Naive thymus-derived CD8-positive, alpha-beta T cell (primary cell): Measurements from ENCODE around the gene ARHGAP26. TPM values are rescaled to one million over a fixed set of nuclear protein-coding genes. Genes with fewer than 3 reads are reported as not detected.
"Not testable (repeated sequence)": the region's sequence is repeated elsewhere in the genome, so short reads cannot be mapped to it uniquely, and the experiment has no call there.

Experiments used
- ATAC-seq, 2 donors: fragments of 150-1000 bp; cut with Tn5 transposase in 1 of 2; sonication (Bioruptor Pico), chemical (Tn5 transposase) in 1 of 2; 1 replicate in 1 of 2; 2 replicates in 1 of 2; pipeline ENCODE4 v1.10.0; 2021; ENCODE audit warnings: mild to moderate bottlenecking in 2 of 2, moderate library complexity in 2 of 2
- POLR2A ChIA-PET: fragments of 350-600 bp; sonication (Branson Sonifier 250); formaldehyde crosslinking; loops from one replicate; lab custom pipeline; 2021; ENCODE audit warnings: antibody characterized with exemption; lab: Charles Lee
- DNase-seq, 10 donors: peaks; one replicate each; pipeline versions ENCODE4 v3.0.0 to v3.0.0-alpha.2; 2020 to 2022
- H3K27ac Mint-ChIP-seq, 10 donors: one replicate each; pipeline ENCODE4 v1.8.0; 2020 to 2022; ENCODE audit warnings: mild to moderate bottlenecking in 10 of 10, mixed read lengths in 10 of 10, moderate library complexity in 4 of 10, inconsistent platforms in 1 of 10
- H3K27me3 Mint-ChIP-seq, 5 donors: one replicate each; pipeline ENCODE4 v1.8.0; 2021 to 2022; ENCODE audit warnings: mixed read lengths in 5 of 5
- H3K36me3 Mint-ChIP-seq, 3 donors: one replicate each; pipeline ENCODE4 v1.8.0; 2020 to 2022; ENCODE audit warnings: mixed read lengths in 3 of 3, mild to moderate bottlenecking in 2 of 3, inconsistent platforms in 1 of 3
- H3K4me1 Mint-ChIP-seq, 4 donors: one replicate each; pipeline ENCODE4 v1.8.0; 2021 to 2022; ENCODE audit warnings: mixed read lengths in 4 of 4
- H3K4me3 Mint-ChIP-seq, 10 donors: one replicate each; pipeline ENCODE4 v1.8.0; 2020 to 2022; ENCODE audit warnings: mild to moderate bottlenecking in 10 of 10, mixed read lengths in 10 of 10, moderate library complexity in 6 of 10, inconsistent platforms in 1 of 10
- H3K9me3 Mint-ChIP-seq, 9 donors: one replicate each; pipeline ENCODE4 v1.8.0; 2020 to 2022; ENCODE audit warnings: mixed read lengths in 9 of 9, mild to moderate bottlenecking in 3 of 9, inconsistent platforms in 1 of 9, moderate library complexity in 1 of 9
- polyA plus RNA-seq, 3 donors: library from polyadenylated mRNA; unstranded; fragments of 300-500 nt; fragmentation: Illumina TruSeq; gene quantifications; one replicate each; pipeline ENCODE4 v1.2.3, GENCODE V29; 2021
- total RNA-seq, 8 experiments: library from RNA in 2 of 8; stranded (reverse) in 2 of 8; gene quantifications; one replicate each; pipeline ENCODE4 v1.2.3 and lab custom pipeline; 2021 to 2026

ARHGAP26 gene
- total and polyA plus RNA-seq, 5 experiments from 2014 or later = 9.1 to 30.5 (median 15.7) TPM

GRCh38 chr5:142978252-142978651, 208.1 kb downstream of the ARHGAP26 start:
- ATAC-seq (no peak), DNase-seq (no peak)
- peaks cover 21 to 91% (median 57%) of the 10 kb centered on the region in 4 donors for H3K4me1 Mint-ChIP-seq
- H3K9me3 Mint-ChIP-seq = no peaks in the 10 kb centered on the region
- no peaks in the 10 kb centered on the region for H3K27me3 Mint-ChIP-seq
- no peak overlapping the region for H3K4me3 Mint-ChIP-seq
- peaks cover 4% of the 10 kb centered on the region in 3 donors for H3K36me3 Mint-ChIP-seq
- POLR2A ChIA-PET = interaction anchor here (1.0 kb wide), 1 partner anchor 24 kb away, joined by 4 read pairs; no protein-coding TSS in a partner anchor
- peak overlapping the region in 6 of 10 donors; percentile 7 to 93 (median 88) for H3K27ac Mint-ChIP-seq

GRCh38 chr5:142978726-142979125, 208.5 kb downstream of the ARHGAP26 start:
- POLR2A ChIA-PET = no interaction called here
- DNase-seq (no peak), ATAC-seq (no peak)
- peaks cover 21 to 90% (median 57%) of the 10 kb centered on the region in 4 donors for H3K4me1 Mint-ChIP-seq
- peak overlapping the region in 4 of 10 donors; percentile 7 to 92 (median 46) for H3K27ac Mint-ChIP-seq
- peaks cover 4% of the 10 kb centered on the region in 3 donors for H3K36me3 Mint-ChIP-seq
- H3K9me3 Mint-ChIP-seq = no peaks in the 10 kb centered on the region
- H3K27me3 Mint-ChIP-seq = no peaks in the 10 kb centered on the region
- no peak overlapping the region for H3K4me3 Mint-ChIP-seq

- Mint-ChIP-seq H3K4me3 (no peak overlapping the region), H3K36me3 (peaks cover 4 to 6% (median 5%) of the 10 kb centered on the region in 3 donors), H3K9me3 (peaks cover 0 to under 1% (median 0%) of the 10 kb centered on the region in 9 donors), H3K27me3 (no peaks in the 10 kb centered on the region), H3K4me1 (peaks cover 20 to 94% (median 61%) of the 10 kb centered on the region in 4 donors), H3K27ac (peak overlapping the region in 3 of 10 donors; percentile 40 to 92 (median 65))
- ATAC-seq = no peak
- POLR2A ChIA-PET = no interaction called here
- DNase-seq = no peak
Observed at GRCh38 chr5:142979636-142980035, 209.5 kb downstream of the ARHGAP26 start.

DNA sequence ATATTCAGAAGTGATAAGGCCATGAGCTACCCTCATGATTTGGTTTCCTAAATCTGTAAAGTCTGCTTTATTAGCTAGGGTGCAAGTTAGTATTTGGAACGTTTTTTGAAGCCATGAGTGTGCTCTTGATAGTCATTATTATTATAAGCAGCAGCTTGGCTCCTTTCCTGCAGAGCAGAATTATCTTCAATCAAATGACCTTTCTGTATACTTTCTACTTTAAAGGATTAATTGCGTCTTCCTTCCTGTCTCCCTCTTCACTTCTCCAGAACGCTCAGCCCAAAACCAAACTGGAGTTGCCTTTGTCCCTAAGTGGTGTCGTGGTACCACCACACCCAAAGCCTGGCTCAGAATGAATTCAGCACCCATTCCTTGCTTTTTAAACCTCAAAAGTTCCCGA, 211.3 kb downstream of the ARHGAP26 start:
- H3K4me3 Mint-ChIP-seq = peak overlapping the region in 2 of 10 donors; percentile 20 to 72
- H3K27me3 Mint-ChIP-seq = no peaks in the 10 kb centered on the region
- peak overlapping the region in 8 of 10 donors; percentile 11 to 89 (median 79) for H3K27ac Mint-ChIP-seq
- no peak for ATAC-seq
- POLR2A ChIA-PET = no interaction called here
- peaks cover 18 to 79% (median 55%) of the 10 kb centered on the region in 4 donors for H3K4me1 Mint-ChIP-seq
- peaks cover 0 to 6% (median 0%) of the 10 kb centered on the region in 9 donors for H3K9me3 Mint-ChIP-seq
- peaks cover 0 to 14% (median 9%) of the 10 kb centered on the region in 3 donors for H3K36me3 Mint-ChIP-seq
- no peak for DNase-seq

DNA sequence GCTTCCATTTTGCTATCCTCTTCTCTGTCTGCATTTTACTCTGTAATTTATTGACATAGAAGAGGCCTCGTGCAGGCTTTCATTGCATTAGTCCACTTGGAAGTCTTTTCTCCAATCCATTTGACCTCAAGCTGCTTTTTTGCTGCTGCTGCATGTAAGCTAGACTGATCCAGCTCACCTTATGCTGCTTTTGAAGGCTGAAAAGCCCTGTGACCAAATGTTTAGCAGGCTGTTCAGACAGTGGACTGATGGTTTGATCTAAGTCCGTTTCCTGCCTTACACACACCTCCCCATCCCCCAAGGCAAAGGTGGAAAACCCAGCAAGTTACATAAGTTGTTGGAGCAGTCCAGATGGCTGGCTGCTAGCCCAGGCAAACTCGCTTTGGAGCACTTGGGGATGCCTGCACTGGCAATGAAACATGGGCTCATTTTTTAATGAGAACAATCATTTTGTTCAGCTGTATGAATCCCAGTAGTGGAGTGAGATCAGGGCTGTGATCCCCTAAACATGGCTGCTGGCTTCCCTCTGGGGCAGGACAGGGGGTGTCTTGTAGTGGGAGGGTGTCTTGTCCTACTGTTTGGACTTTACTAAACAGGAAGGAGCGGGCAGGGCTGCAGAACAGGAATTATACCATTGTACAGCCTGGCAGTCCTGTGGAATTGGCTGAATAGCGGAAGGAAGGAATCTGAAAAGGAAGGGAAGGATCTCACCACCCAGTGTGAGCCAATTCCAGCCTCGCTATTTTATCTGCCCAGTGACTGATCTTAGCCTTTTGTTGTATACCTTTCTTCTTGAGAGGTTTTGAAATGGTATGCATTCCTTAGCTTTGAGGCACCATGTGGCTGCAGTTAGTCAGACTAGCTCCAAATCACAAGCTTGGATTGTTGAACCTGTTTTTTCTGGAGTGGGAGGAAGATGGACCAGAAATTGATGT, 212.0 kb downstream of the ARHGAP26 start:
- no peaks in the 10 kb centered on the region for H3K27me3 Mint-ChIP-seq

GRCh38 chr5:142982821-142983200, 212.6 kb downstream of the ARHGAP26 start:
- no peak for ATAC-seq
- no peak overlapping the region for H3K4me3 Mint-ChIP-seq
- H3K4me1 Mint-ChIP-seq = peaks cover 12 to 66% (median 41%) of the 10 kb centered on the region in 4 donors
- POLR2A ChIA-PET = no interaction called here
- H3K27ac Mint-ChIP-seq = peak overlapping the region in 3 of 10 donors; percentile 28 to 87 (median 42)
- H3K27me3 Mint-ChIP-seq = no peaks in the 10 kb centered on the region
- H3K9me3 Mint-ChIP-seq = peaks cover 0 to 14% (median 2%) of the 10 kb centered on the region in 9 donors
- peaks cover 0 to 18% (median 14%) of the 10 kb centered on the region in 3 donors for H3K36me3 Mint-ChIP-seq
- DNase-seq = no peak

More for the DNA sequence above, 212.0 kb downstream of the ARHGAP26 start:
- Mint-ChIP-seq H3K9me3 (peaks cover 0 to 11% (median 2%) of the 10 kb centered on the region in 9 donors), H3K27ac (peak overlapping the region in 9 of 10 donors; percentile 11 to 89 (median 73)), H3K4me1 (peaks cover 15 to 72% (median 48%) of the 10 kb centered on the region in 4 donors), H3K36me3 (peaks cover 0 to 18% (median 14%) of the 10 kb centered on the region in 3 donors), H3K4me3 (peak overlapping the region in 3 of 10 donors; percentile 20 to 72 (median 35))
- POLR2A ChIA-PET = no interaction called here
- DNase-seq = no peak
- ATAC-seq = no peak

- peaks cover 8 to 25% (median 19%) of the 10 kb centered on the region in 3 donors for H3K36me3 Mint-ChIP-seq
- peaks cover 2 to 25% (median 12%) of the 10 kb centered on the region in 9 donors for H3K9me3 Mint-ChIP-seq
- H3K4me3 Mint-ChIP-seq = no peak overlapping the region
- POLR2A ChIA-PET = no interaction called here
- no peaks in the 10 kb centered on the region for H3K27me3 Mint-ChIP-seq
- H3K27ac Mint-ChIP-seq = peak overlapping the region in 8 of 10 donors; percentile 3 to 73 (median 38)
- no peak for ATAC-seq
- no peak for DNase-seq
- H3K4me1 Mint-ChIP-seq = peaks cover 16 to 60% (median 38%) of the 10 kb centered on the region in 4 donors
Observed at GRCh38 chr5:142984011-142984410, 213.8 kb downstream of the ARHGAP26 start.

GRCh38 chr5:142984525-142984924, 214.3 kb downstream of the ARHGAP26 start:
- peaks cover 2 to 30% (median 17%) of the 10 kb centered on the region in 9 donors for H3K9me3 Mint-ChIP-seq
- no peak overlapping the region for H3K4me3 Mint-ChIP-seq
- H3K36me3 Mint-ChIP-seq = peaks cover 10 to 29% (median 22%) of the 10 kb centered on the region in 3 donors
- H3K4me1 Mint-ChIP-seq = peaks cover 16 to 55% (median 36%) of the 10 kb centered on the region in 4 donors
- DNase-seq = no peak
- no peak for ATAC-seq
- peak overlapping the region in 3 of 10 donors; percentile 37 to 73 (median 57) for H3K27ac Mint-ChIP-seq
- POLR2A ChIA-PET = interaction anchor here (0.7 kb wide), 1 partner anchor 459 kb away, joined by 3 read pairs; no protein-coding TSS in a partner anchor
- H3K27me3 Mint-ChIP-seq = no peaks in the 10 kb centered on the region

DNA sequence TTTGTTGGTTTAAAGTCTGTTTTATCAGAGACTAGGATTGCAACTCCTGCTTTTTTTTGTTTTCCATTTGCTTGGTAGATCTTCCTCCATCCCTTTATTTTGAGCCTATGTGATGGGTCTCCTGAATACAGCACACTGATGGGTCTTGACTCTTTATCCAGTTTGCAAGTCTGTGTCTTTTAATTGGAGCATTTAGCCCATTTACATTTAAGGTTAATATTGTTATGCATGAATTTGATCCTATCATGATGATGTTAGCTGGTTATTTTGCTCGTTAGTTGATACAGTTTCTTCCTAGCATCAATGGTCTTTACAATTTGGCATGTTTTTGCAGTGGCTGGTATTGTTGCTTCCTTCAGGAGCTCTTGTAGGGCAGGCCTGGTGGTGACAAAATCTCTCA, 219.1 kb downstream of the ARHGAP26 start:
- ATAC-seq, H3K4me3 Mint-ChIP-seq, H3K27me3 Mint-ChIP-seq, H3K27ac Mint-ChIP-seq, POLR2A ChIA-PET, DNase-seq: not testable (repeated sequence)
- H3K9me3 Mint-ChIP-seq = peaks cover 5 to 51% (median 28%) of the 10 kb centered on the region in 9 donors
- H3K36me3 Mint-ChIP-seq = peaks cover 23 to 50% (median 25%) of the 10 kb centered on the region in 3 donors
- peaks cover 6 to 37% (median 12%) of the 10 kb centered on the region in 4 donors for H3K4me1 Mint-ChIP-seq

GRCh38 chr5:142990073-142990472, 219.9 kb downstream of the ARHGAP26 start:
- Mint-ChIP-seq H3K27ac (peak overlapping the region in 1 of 10 donors; percentile 44), H3K4me3 (peak overlapping the region in 2 of 10 donors; percentile 7 to 14), H3K9me3 (peaks cover 5 to 48% (median 28%) of the 10 kb centered on the region in 9 donors), H3K36me3 (peaks cover 20 to 50% (median 24%) of the 10 kb centered on the region in 3 donors), H3K4me1 (peaks cover 6 to 39% (median 12%) of the 10 kb centered on the region in 4 donors)
- POLR2A ChIA-PET, H3K27me3 Mint-ChIP-seq, ATAC-seq, DNase-seq: not testable (repeated sequence)

DNA sequence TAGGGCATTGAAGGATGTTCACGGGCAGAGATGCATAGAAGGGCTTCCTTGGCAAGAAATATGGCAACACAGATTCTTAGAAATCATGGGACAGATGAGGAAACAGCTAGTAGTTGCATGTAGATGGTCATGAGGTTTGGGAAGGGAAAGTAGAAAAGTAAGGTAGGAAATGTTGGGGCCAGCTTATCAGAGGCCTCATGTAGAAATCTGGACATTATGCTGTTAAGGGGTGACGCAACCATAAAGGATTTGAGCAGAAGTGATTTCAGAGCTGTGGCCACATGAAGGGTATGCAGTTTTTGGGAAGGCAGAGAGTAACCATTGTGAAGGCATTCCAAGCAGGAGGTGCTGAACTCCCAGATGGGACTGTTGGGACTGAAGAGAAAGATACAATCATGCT, 224.0 kb downstream of the ARHGAP26 start:
- no peak for ATAC-seq
- POLR2A ChIA-PET = interaction anchor here (1.1 kb wide), 1 partner anchor 9 kb away, joined by 4 read pairs; no protein-coding TSS in a partner anchor
- H3K36me3 Mint-ChIP-seq = peaks cover 10 to 39% (median 19%) of the 10 kb centered on the region in 3 donors
- H3K27ac Mint-ChIP-seq = peak overlapping the region in 2 of 10 donors; percentile 29 to 65
- peaks cover 2 to 24% (median 13%) of the 10 kb centered on the region in 9 donors for H3K9me3 Mint-ChIP-seq
- H3K4me3 Mint-ChIP-seq = peak overlapping the region in 1 of 10 donors; percentile 3
- H3K27me3 Mint-ChIP-seq = no peaks in the 10 kb centered on the region
- H3K4me1 Mint-ChIP-seq = peaks cover 6 to 66% (median 16%) of the 10 kb centered on the region in 4 donors
- no peak for DNase-seq

- DNase-seq, H3K27me3 Mint-ChIP-seq, H3K4me3 Mint-ChIP-seq, ATAC-seq, POLR2A ChIA-PET: not testable (repeated sequence)
- H3K36me3 Mint-ChIP-seq = peaks cover 15 to 36% (median 15%) of the 10 kb centered on the region in 3 donors
- peaks cover 3 to 64% (median 18%) of the 10 kb centered on the region in 4 donors for H3K4me1 Mint-ChIP-seq
- peaks cover 0 to 12% (median 5%) of the 10 kb centered on the region in 9 donors for H3K9me3 Mint-ChIP-seq
- peak overlapping the region in 5 of 10 donors; percentile 3 to 99 (median 29) for H3K27ac Mint-ChIP-seq
Observed at GRCh38 chr5:142995621-142996020, 225.4 kb downstream of the ARHGAP26 start.
